Prostate gland (tissue), 2 donors: ENCODE data around the gene MEP1B.

ENCODE experiments used
- CTCF ChIP-seq, 4 experiments: fragments of 200-600 bp in 2 of 4; fragments of 450-650 bp in 2 of 4; sonication (generic) in 2 of 4; IDR thresholded peaks; 1 replicate in 3 of 4; 2 replicates in 1 of 4; pipeline ENCODE4 v1.5.1; 2016 to 2019; ENCODE audit warnings: antibody characterized with exemption in 4 of 4, mild to moderate bottlenecking in 2 of 4, moderate library complexity in 2 of 4
- POLR2A ChIP-seq: fragments of 450-650 bp; IDR thresholded peaks from one replicate; pipeline ENCODE4 v1.6.1; 2016; ENCODE audit warnings: antibody characterized with exemption, mild to moderate bottlenecking
- POLR2AphosphoS5 ChIP-seq: sonication (generic); formaldehyde crosslinking; IDR thresholded peaks from one replicate; pipeline ENCODE4 v1.6.1; 2017; ENCODE audit warnings: antibody characterized with exemption

- TF ChIP-seq CTCF (IDR thresholded peaks at IDR 0.05) (no peak), POLR2AphosphoS5 (no peak), POLR2A (no peak)
These were observed 67.4 kb downstream of the MEP1B start for GRCh38 chr18:32257084-32257785.
